Vagina (tissue), 2 donors: ENCODE data around the gene CMTM4.

ENCODE experiments used
- POLR2AphosphoS5 ChIP-seq, 2 donors: sonication (generic); formaldehyde crosslinking; IDR thresholded peaks; one replicate each; pipeline ENCODE4 v1.9.0; 2017; ENCODE audit warnings: antibody characterized with exemption in 2 of 2, mild to moderate bottlenecking in 2 of 2, low read depth in 1 of 2; ENCODE audit not compliant: insufficient read depth in 1 of 2
- TF ChIP-seq, protein P1 (sequence below), 3 experiments: fragments of 450-650 bp in 2 of 3; fragments of 200-600 bp in 1 of 3; sonication (generic) in 1 of 3; IDR thresholded peaks; one replicate each; pipeline ENCODE4 v1.5.1; 2017 to 2019; ENCODE audit warnings: antibody characterized with exemption in 3 of 3, mild to moderate bottlenecking in 2 of 3, moderate library complexity in 2 of 3

DNA sequence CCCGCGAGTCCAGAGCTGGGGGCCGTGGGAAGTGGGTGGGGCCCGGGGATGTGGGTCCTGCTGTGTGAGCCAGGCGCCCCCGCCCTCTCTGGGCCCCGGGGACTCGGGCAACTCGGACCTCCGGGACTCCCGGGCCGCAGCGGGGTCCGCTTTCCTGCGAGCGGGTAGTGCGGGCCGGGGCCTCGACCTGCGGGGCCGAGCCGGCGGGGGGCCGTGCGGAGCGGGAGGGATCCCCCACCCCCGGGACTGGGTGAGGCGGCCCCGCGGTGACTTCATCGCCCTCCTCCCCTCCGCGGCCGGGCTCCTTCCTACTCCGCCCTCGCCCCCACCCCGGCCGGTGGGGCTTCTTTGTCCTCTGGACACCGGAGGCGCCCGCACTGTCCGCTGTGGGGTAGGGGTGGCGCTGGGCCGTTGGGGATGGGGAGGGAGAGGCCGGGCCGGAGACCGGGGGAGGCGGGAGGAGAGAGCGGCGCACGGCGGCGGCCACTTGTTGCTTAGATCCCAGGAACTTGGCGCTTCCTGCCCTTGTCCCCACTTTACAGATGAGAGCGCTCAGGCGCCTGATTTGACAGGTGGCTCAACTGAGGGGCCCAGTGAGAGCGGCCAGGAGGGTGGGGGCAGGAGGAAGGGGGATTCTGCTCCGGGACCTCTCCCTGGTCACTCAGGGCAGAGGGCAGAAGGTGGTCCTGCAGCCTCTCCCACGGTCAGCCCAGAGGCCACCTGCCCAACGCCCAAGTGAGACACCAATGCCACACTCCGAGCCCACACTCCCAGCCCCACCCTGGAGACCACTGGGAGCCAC, 91.2 kb downstream of the CMTM4 start:
- no peak for TF ChIP-seq POLR2AphosphoS5 (IDR thresholded peaks at IDR 0.05; ENCODE audit: insufficient read depth in 1 of 2, low read depth in 1 of 2)
- TF ChIP-seq, protein P1, sequence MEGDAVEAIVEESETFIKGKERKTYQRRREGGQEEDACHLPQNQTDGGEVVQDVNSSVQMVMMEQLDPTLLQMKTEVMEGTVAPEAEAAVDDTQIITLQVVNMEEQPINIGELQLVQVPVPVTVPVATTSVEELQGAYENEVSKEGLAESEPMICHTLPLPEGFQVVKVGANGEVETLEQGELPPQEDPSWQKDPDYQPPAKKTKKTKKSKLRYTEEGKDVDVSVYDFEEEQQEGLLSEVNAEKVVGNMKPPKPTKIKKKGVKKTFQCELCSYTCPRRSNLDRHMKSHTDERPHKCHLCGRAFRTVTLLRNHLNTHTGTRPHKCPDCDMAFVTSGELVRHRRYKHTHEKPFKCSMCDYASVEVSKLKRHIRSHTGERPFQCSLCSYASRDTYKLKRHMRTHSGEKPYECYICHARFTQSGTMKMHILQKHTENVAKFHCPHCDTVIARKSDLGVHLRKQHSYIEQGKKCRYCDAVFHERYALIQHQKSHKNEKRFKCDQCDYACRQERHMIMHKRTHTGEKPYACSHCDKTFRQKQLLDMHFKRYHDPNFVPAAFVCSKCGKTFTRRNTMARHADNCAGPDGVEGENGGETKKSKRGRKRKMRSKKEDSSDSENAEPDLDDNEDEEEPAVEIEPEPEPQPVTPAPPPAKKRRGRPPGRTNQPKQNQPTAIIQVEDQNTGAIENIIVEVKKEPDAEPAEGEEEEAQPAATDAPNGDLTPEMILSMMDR (IDR thresholded peaks at IDR 0.05): no peak
